ENCODE data around the gene PKD1. TPM values are rescaled to one million over a fixed set of nuclear protein-coding genes. Genes with fewer than 3 reads are reported as not detected.
A peak's percentile ranks its signal among the peaks of the same experiment; 100 is the strongest.

PKD1 gene
- total and polyA plus RNA-seq, 2 experiments from 2014 or later, result 35.9 to 60.6 TPM

DNA sequence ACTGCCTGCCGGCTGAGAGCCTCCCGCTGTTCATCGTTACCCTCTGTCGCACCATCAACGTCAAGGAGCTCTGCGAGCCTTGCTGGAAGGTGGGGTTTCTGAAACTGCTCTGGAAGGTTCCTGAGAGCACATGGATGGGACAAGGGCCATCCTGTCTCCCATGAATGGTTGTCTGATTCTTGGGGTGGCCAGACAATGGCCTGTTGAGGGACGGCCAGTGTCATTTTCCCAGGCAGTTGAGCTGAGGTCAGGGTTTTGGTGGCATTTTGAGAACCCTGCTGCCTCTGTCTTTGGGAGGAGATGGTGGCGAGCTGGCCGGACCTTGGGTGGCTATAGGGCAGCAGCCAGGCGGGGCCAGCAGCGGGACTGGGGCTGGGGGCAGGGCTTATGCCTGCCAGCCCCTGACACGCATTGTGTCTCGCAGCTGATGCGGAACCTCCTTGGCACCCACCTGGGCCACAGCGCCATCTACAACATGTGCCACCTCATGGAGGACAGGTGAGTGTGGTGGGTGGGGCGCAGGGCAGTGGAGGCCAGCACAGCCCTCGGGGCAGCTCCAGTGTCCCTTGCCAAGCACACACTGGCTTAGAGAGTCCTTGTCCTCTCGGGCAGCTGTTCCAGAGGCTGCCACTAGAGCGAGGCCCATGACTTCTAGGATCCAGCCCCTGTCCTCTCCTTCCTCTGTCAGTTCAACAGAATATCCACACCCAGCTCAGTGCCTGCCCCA is 78.9 kb downstream of the PKD1 start:
- no peaks in the 10 kb centered on the region for H4K20me1 ChIP-seq (ENCODE audit: insufficient read depth, poor library complexity, severe bottlenecking)
- no peak overlapping the region for H3K4me2 ChIP-seq
- TF ChIP-seq, protein P1, sequence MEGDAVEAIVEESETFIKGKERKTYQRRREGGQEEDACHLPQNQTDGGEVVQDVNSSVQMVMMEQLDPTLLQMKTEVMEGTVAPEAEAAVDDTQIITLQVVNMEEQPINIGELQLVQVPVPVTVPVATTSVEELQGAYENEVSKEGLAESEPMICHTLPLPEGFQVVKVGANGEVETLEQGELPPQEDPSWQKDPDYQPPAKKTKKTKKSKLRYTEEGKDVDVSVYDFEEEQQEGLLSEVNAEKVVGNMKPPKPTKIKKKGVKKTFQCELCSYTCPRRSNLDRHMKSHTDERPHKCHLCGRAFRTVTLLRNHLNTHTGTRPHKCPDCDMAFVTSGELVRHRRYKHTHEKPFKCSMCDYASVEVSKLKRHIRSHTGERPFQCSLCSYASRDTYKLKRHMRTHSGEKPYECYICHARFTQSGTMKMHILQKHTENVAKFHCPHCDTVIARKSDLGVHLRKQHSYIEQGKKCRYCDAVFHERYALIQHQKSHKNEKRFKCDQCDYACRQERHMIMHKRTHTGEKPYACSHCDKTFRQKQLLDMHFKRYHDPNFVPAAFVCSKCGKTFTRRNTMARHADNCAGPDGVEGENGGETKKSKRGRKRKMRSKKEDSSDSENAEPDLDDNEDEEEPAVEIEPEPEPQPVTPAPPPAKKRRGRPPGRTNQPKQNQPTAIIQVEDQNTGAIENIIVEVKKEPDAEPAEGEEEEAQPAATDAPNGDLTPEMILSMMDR (IDR thresholded peaks at IDR 0.05; ENCODE audit: poor library complexity), result no peak
- TF ChIP-seq EZH2 (IDR thresholded peaks at IDR 0.05; ENCODE audit: borderline replicate concordance), result no peak
- DNase-seq (ENCODE audit: low spot score), result no peak
- no peaks in the 10 kb centered on the region for H3K36me3 ChIP-seq (replicated peaks; ENCODE audit: insufficient read depth, low read depth)
- no peaks in the 10 kb centered on the region for H3K27me3 ChIP-seq
- H3K27ac ChIP-seq, result no peak overlapping the region
- 92% methylated on average over 19 of the region's 19 CpGs for WGBS (ENCODE audit: low lambda C conversion rate, missing lambda C conversion rate)
- H3K9me2 ChIP-seq (replicated peaks; ENCODE audit: insufficient read depth), result no peaks in the 10 kb centered on the region
- no peaks in the 10 kb centered on the region for H3K79me2 ChIP-seq
- no peaks in the 10 kb centered on the region for H3K4me1 ChIP-seq (ENCODE audit: insufficient read depth)
- H3K9me3 ChIP-seq (ENCODE audit: low read depth), result no peaks in the 10 kb centered on the region
- no peak overlapping the region for H3K4me3 ChIP-seq
- H2AFZ ChIP-seq, result no peak overlapping the region

DNA sequence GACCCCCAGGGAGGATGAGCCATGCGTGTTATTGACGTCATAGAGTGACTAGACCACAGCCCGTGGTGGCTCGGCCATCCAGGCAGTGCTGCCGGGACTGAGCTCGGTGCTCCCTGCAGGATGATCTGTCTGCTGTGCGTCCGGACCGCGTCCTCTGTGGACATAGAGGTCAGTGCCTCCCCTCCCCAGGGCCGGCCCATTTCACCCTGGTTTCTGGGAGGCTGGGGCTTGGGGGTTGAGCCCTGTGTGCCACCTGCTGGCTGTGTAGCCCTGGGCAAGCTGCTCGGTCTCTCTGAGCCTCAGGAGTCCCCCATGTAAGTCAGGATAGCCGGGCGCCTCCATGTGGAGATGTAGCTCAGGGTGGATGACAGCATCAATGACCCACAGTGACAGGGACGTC is 79.6 kb downstream of the PKD1 start:
- Histone ChIP-seq H3K79me2 (no peaks in the 10 kb centered on the region), H3K27ac (no peak overlapping the region), H2AFZ (no peak overlapping the region), H3K36me3 (replicated peaks; ENCODE audit: insufficient read depth, low read depth) (no peaks in the 10 kb centered on the region), H3K27me3 (no peaks in the 10 kb centered on the region), H3K9me3 (ENCODE audit: low read depth) (no peaks in the 10 kb centered on the region), H3K4me2 (no peak overlapping the region), H3K4me1 (ENCODE audit: insufficient read depth) (no peaks in the 10 kb centered on the region), H4K20me1 (ENCODE audit: insufficient read depth, poor library complexity, severe bottlenecking) (no peaks in the 10 kb centered on the region), H3K4me3 (no peak overlapping the region), H3K9me2 (replicated peaks; ENCODE audit: insufficient read depth) (no peaks in the 10 kb centered on the region)
- no peak for DNase-seq (ENCODE audit: low spot score)
- WGBS (ENCODE audit: low lambda C conversion rate, missing lambda C conversion rate), result 84% methylated on average over 15 of the region's 15 CpGs
- no peak for TF ChIP-seq EZH2 (IDR thresholded peaks at IDR 0.05; ENCODE audit: borderline replicate concordance)
- TF ChIP-seq, protein P1 (IDR thresholded peaks at IDR 0.05; ENCODE audit: poor library complexity), result peak; percentile 17

DNA sequence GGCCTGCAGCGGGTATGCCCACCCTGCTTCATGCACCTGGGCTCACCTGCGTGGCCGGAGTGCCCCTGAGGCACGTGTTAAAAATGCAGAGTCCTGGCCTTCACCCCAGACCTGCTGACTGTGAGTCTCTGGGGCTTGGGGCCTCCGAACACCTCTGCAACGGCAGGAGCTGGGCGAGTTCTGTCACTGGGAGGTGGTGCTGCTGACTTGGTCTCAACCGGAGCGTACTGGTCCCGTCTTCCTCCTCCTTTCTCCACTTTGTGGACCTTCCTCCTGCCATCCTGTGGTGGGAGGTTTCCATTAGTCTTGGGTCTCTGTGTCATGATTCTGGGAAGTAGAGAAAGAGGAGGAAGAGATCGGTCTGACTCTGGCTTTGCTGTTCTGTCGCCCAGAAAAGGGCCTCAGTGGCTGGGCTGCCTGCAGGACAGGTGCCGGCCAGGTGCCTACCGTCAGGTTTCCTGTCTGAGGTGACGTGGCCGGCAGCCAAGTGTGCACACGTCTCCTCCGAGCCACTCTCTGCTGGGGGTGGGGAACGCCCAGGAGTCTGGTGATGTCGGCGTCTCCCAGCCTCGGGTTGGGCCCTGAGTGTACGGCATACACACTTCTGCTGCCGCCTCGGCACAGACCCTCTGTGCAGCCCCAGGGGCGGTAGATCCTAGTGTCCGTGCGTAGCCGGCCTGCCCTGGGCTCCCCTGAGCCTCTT is 81.0 kb downstream of the PKD1 start:
- H2AFZ ChIP-seq, result no peak overlapping the region
- H3K27ac ChIP-seq, result no peak overlapping the region
- no peaks in the 10 kb centered on the region for H3K27me3 ChIP-seq
- H4K20me1 ChIP-seq (ENCODE audit: insufficient read depth, poor library complexity, severe bottlenecking), result no peaks in the 10 kb centered on the region
- H3K79me2 ChIP-seq, result peaks cover under 1% of the 10 kb centered on the region
- H3K4me2 ChIP-seq, result no peak overlapping the region
- no peaks in the 10 kb centered on the region for H3K9me3 ChIP-seq (ENCODE audit: low read depth)
- no peak overlapping the region for H3K4me3 ChIP-seq
- DNase-seq (ENCODE audit: low spot score), result no peak
- 95% methylated on average over 29 of the region's 29 CpGs for WGBS (ENCODE audit: low lambda C conversion rate, missing lambda C conversion rate)
- no peaks in the 10 kb centered on the region for H3K9me2 ChIP-seq (replicated peaks; ENCODE audit: insufficient read depth)
- no peaks in the 10 kb centered on the region for H3K36me3 ChIP-seq (replicated peaks; ENCODE audit: insufficient read depth, low read depth)
- TF ChIP-seq EZH2 (IDR thresholded peaks at IDR 0.05; ENCODE audit: borderline replicate concordance) (no peak), EZH2phosphoT487 (IDR thresholded peaks at IDR 0.05; ENCODE audit: low read depth, severe bottlenecking, unreplicated experiment) (no peak)
- TF ChIP-seq, protein P1 (IDR thresholded peaks at IDR 0.05; ENCODE audit: poor library complexity), result no peak
- H3K4me1 ChIP-seq (ENCODE audit: insufficient read depth), result no peaks in the 10 kb centered on the region
